H9 (cell line): ENCODE results near the gene TMEM81. TPM values are rescaled to one million over a fixed set of nuclear protein-coding genes. Genes with fewer than 3 reads are reported as not detected.

Source experiments
- DNase-seq: peaks from one replicate; pipeline ENCODE4 v3.0.0-alpha.2; 2017
- H2AFZ ChIP-seq: one replicate; pipeline ENCODE4 v1.6.1; 2013; ENCODE audit warnings: mild to moderate bottlenecking, low read length, control low read depth, moderate library complexity
- H2AK5ac ChIP-seq: 2 replicates; pipeline ENCODE4 v1.6.1; 2013; ENCODE audit warnings: low read length, control low read depth, mixed read lengths; ENCODE audit not compliant: insufficient read length
- H2BK120ac ChIP-seq: one replicate; pipeline ENCODE4 v1.6.1; 2013; ENCODE audit warnings: low read depth, mild to moderate bottlenecking, low read length, control low read depth, inconsistent platforms; ENCODE audit not compliant: poor library complexity, severe bottlenecking
- H2BK12ac ChIP-seq: 2 replicates; pipeline ENCODE4 v1.6.1; 2013; ENCODE audit warnings: low read length, control low read depth, mixed read lengths, low read depth; ENCODE audit not compliant: insufficient read length
- H2BK15ac ChIP-seq: 2 replicates; pipeline ENCODE4 v1.6.1; 2013; ENCODE audit warnings: low read depth, low read length, control low read depth
- H2BK20ac ChIP-seq: one replicate; pipeline ENCODE4 v1.6.1; 2013; ENCODE audit warnings: low read depth, mild to moderate bottlenecking, low read length, control low read depth, inconsistent platforms; ENCODE audit not compliant: poor library complexity, severe bottlenecking
- H2BK5ac ChIP-seq: 2 replicates; pipeline ENCODE4 v1.6.1; 2013; ENCODE audit warnings: low read length, control low read depth, mixed read lengths; ENCODE audit not compliant: insufficient read length
- H3K14ac ChIP-seq: 2 replicates; pipeline ENCODE4 v1.6.1; 2013; ENCODE audit warnings: low read length, control low read depth; ENCODE audit not compliant: insufficient read depth
- H3K18ac ChIP-seq: 2 replicates; pipeline ENCODE4 v1.6.1; 2013; ENCODE audit warnings: low read depth, mild to moderate bottlenecking, mixed read lengths, low read length, control low read depth; ENCODE audit not compliant: insufficient read length
- H3K23ac ChIP-seq: 2 replicates; pipeline ENCODE4 v1.6.1; 2013; ENCODE audit warnings: low read length, control low read depth, mixed read lengths, low read depth; ENCODE audit not compliant: insufficient read length
- H3K23me2 ChIP-seq: 2 replicates; pipeline ENCODE4 v1.6.1; 2013; ENCODE audit warnings: low read depth, mild to moderate bottlenecking, mixed read lengths, low read length, control low read depth; ENCODE audit not compliant: insufficient read length, poor library complexity, severe bottlenecking
- H3K27ac ChIP-seq: 2 replicates; pipeline ENCODE4 v1.5.1; 2013; ENCODE audit warnings: low read length, control low read depth, mixed read lengths, low read depth; ENCODE audit not compliant: insufficient read length
- H3K27me3 ChIP-seq: 2 replicates; pipeline ENCODE4 v1.6.1; 2013; ENCODE audit warnings: low read length, control low read depth, inconsistent platforms; ENCODE audit not compliant: insufficient read depth
- H3K4ac ChIP-seq: 2 replicates; pipeline ENCODE4 v1.6.1; 2013; ENCODE audit warnings: low read depth, mild to moderate bottlenecking, control low read depth, inconsistent platforms, low read length, moderate library complexity
- H3K4me1 ChIP-seq: 2 replicates; pipeline ENCODE4 v1.6.1; 2013; ENCODE audit warnings: low read length, control low read depth, inconsistent platforms; ENCODE audit not compliant: insufficient read depth
- H3K4me2 ChIP-seq: 2 replicates; pipeline ENCODE4 v1.6.1; 2013; ENCODE audit warnings: low read length, control low read depth, mixed read lengths; ENCODE audit not compliant: insufficient read length, insufficient read depth
- H3K56ac ChIP-seq: 2 replicates; pipeline ENCODE4 v1.6.1; 2013; ENCODE audit warnings: low read depth, mild to moderate bottlenecking, mixed read lengths, low read length, control low read depth; ENCODE audit not compliant: insufficient read length
- H3K79me1 ChIP-seq: 2 replicates; pipeline ENCODE4 v1.6.1; 2013; ENCODE audit warnings: low read depth, mild to moderate bottlenecking, moderate library complexity, low read length, control low read depth, inconsistent platforms; ENCODE audit not compliant: insufficient read depth, poor library complexity, severe bottlenecking
- H3K79me2 ChIP-seq: 2 replicates; pipeline ENCODE4 v1.6.1; 2013; ENCODE audit warnings: low read length, control low read depth, inconsistent platforms; ENCODE audit not compliant: insufficient read depth
- H3K9ac ChIP-seq: 2 replicates; pipeline ENCODE4 v1.6.1; 2013; ENCODE audit warnings: low read length, control low read depth, mixed read lengths; ENCODE audit not compliant: insufficient read length; ENCODE audit errors: extremely low read depth
- H3K9me3 ChIP-seq: one replicate; pipeline ENCODE4 v1.6.1; 2013; ENCODE audit warnings: low read depth, low read length, inconsistent platforms; ENCODE audit not compliant: control insufficient read depth
- H3T11ph ChIP-seq: one replicate; pipeline ENCODE4 v1.6.1; 2013; ENCODE audit warnings: mild to moderate bottlenecking, low read length, control low read depth, inconsistent platforms
- H4K20me1 ChIP-seq: one replicate; pipeline ENCODE4 v1.6.1; 2013; ENCODE audit not compliant: control insufficient read depth, insufficient read length, insufficient read depth
- H4K5ac ChIP-seq: 2 replicates; pipeline ENCODE4 v1.6.1; 2013; ENCODE audit warnings: low read depth, mild to moderate bottlenecking, mixed read lengths, low read length, control low read depth; ENCODE audit not compliant: insufficient read length
- H4K8ac ChIP-seq: replicated peaks from 2 replicates; pipeline ENCODE4 v1.6.1; 2013; ENCODE audit warnings: low read length, control low read depth, mixed read lengths, low read depth; ENCODE audit not compliant: insufficient read length
- H4K91ac ChIP-seq: 2 replicates; pipeline ENCODE4 v1.6.1; 2013; ENCODE audit warnings: low read depth, mild to moderate bottlenecking, moderate library complexity, mixed read lengths, low read length, control low read depth; ENCODE audit not compliant: insufficient read length
- H3K27ac Mint-ChIP-seq, 3 experiments: 2 replicates in 2 of 3; 3 replicates in 1 of 3; pipeline ENCODE4 v1.8.0; 2020 to 2021; ENCODE audit warnings: mixed read lengths in 3 of 3, mild to moderate bottlenecking in 1 of 3, moderate library complexity in 1 of 3
- H3K27me3 Mint-ChIP-seq: 2 replicates; pipeline ENCODE4 v1.8.0; 2021; ENCODE audit warnings: low read depth, mild to moderate bottlenecking, moderate library complexity, mixed read lengths
- H3K36me3 Mint-ChIP-seq, 3 experiments: 2 replicates in 2 of 3; 3 replicates in 1 of 3; pipeline ENCODE4 v1.8.0; 2020 to 2021; ENCODE audit warnings: low read depth in 3 of 3, mixed read lengths in 3 of 3; ENCODE audit not compliant: insufficient read depth in 1 of 3
- H3K4me1 Mint-ChIP-seq, 2 experiments: 2 replicates each; pipeline ENCODE4 v1.8.0; 2020; ENCODE audit warnings: mixed read lengths in 2 of 2
- H3K4me3 Mint-ChIP-seq, 2 experiments: 2 replicates in 1 of 2; 3 replicates in 1 of 2; pipeline ENCODE4 v1.8.0; 2020 to 2021; ENCODE audit warnings: mild to moderate bottlenecking in 2 of 2, mixed read lengths in 2 of 2, moderate library complexity in 1 of 2
- H3K9me3 Mint-ChIP-seq, 2 experiments: 2 replicates in 1 of 2; 3 replicates in 1 of 2; pipeline ENCODE4 v1.8.0; 2020; ENCODE audit warnings: mild to moderate bottlenecking in 2 of 2, mixed read lengths in 2 of 2, moderate library complexity in 1 of 2
- WGBS: extraction: QIAGEN DNeasy Blood & Tissue Kit; methylation state at CpG from one replicate; pipeline ENCODE4 v1.1.7; 2013; ENCODE audit warnings: missing lambda C conversion rate, low lambda C conversion rate, mixed read lengths; ENCODE audit not compliant: insufficient read length; ENCODE audit errors: extremely low coverage; 5-methylcytosine and 5-hydroxymethylcytosine counted together
- total RNA-seq: library from RNA; stranded (reverse); gene quantifications from 2 replicates; pipeline ENCODE4 v1.2.1, GENCODE V29; 2021
- TF ChIP-seq, protein P1 (sequence below): fragments of 200-600 bp; sonication (generic); conservative IDR thresholded peaks from 3 replicates; pipeline ENCODE4 v1.8.0; 2021; ENCODE audit warnings: antibody characterized with exemption, mild to moderate bottlenecking

Gene TMEM81
- total RNA-seq, 1 experiment from 2014 or later = 3.0 TPM

DNA sequence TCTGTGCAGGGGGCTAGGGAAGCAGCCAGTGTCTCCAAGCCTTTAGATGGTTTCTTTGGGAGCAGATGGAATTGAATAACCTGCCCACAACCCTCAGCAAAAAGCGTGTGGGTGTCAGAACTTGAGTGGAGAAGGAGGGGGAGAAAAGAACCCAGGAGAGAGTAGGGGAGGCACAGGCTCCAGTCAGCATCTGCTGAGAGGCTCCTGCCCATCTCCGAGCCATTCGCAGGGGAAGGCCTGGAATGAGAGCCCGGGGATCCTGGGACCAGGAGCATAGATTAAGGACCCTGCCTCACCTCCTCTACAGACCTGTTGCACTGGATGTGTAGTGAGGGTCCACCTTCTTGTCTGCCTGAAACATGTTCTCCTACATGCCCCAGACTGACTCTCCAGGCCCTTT is 16.3 kb downstream of the TMEM81 start:
- Histone ChIP-seq H4K91ac (no peak overlapping the region), H3K56ac (no peak overlapping the region), H3K27me3 (no peaks in the 10 kb centered on the region), H3K27ac (no peak overlapping the region), H3K4ac (no peak overlapping the region), H2BK20ac (no peak overlapping the region), H3K18ac (no peak overlapping the region), H2BK12ac (no peak overlapping the region), H3T11ph (no peak overlapping the region), H3K4me2 (no peak overlapping the region), H3K79me2 (no peaks in the 10 kb centered on the region), H4K20me1 (no peaks in the 10 kb centered on the region), H2BK120ac (no peak overlapping the region), H3K9ac (no peak overlapping the region), H3K23ac (no peak overlapping the region), H3K4me1 (no peaks in the 10 kb centered on the region), H3K14ac (no peak overlapping the region), H3K79me1 (no peaks in the 10 kb centered on the region), H3K9me3 (no peaks in the 10 kb centered on the region), H2BK15ac (no peak overlapping the region), H2AFZ (no peak overlapping the region), H4K5ac (no peak overlapping the region), H2BK5ac (no peak overlapping the region), H3K23me2 (peaks cover 3% of the 10 kb centered on the region), H2AK5ac (no peak overlapping the region), H4K8ac (no peak overlapping the region)
- Mint-ChIP-seq H3K27ac (no peak overlapping the region; a peak in 1 of 7 replicates), H3K4me1 (no peaks in the 10 kb centered on the region; a peak in 2 of 4 replicates), H3K27me3 (peaks cover 1% of the 10 kb centered on the region; the same call in 1 of the 2 replicates), H3K4me3 (no peak overlapping the region), H3K36me3 (no peaks in the 10 kb centered on the region), H3K9me3 (no peaks in the 10 kb centered on the region)
- WGBS = no CpG with 5 or more reads among the region's 4 CpGs
- TF ChIP-seq, protein P1, sequence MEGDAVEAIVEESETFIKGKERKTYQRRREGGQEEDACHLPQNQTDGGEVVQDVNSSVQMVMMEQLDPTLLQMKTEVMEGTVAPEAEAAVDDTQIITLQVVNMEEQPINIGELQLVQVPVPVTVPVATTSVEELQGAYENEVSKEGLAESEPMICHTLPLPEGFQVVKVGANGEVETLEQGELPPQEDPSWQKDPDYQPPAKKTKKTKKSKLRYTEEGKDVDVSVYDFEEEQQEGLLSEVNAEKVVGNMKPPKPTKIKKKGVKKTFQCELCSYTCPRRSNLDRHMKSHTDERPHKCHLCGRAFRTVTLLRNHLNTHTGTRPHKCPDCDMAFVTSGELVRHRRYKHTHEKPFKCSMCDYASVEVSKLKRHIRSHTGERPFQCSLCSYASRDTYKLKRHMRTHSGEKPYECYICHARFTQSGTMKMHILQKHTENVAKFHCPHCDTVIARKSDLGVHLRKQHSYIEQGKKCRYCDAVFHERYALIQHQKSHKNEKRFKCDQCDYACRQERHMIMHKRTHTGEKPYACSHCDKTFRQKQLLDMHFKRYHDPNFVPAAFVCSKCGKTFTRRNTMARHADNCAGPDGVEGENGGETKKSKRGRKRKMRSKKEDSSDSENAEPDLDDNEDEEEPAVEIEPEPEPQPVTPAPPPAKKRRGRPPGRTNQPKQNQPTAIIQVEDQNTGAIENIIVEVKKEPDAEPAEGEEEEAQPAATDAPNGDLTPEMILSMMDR = no peak
- DNase-seq = no peak
